NOMO-1 treated with dmso at 0.1 percent for 144 hours (cell line): ENCODE results near the gene RPS3.
"Not testable (repeated sequence)": the region's sequence is repeated elsewhere in the genome, so short reads cannot be mapped to it uniquely, and the experiment has no call there.

Experiments
- DNase-seq: peaks from one replicate; lab custom pipeline; 2025; ENCODE audit not compliant: unreplicated experiment; lab: John Stamatoyannopoulos, UW

Gene RPS3

GRCh38 chr11:75413146-75413545, 13.8 kb downstream of the RPS3 start:
- DNase-seq = not testable (repeated sequence)

GRCh38 chr11:75413864-75414263, 14.5 kb downstream of the RPS3 start:
- DNase-seq = no peak

- DNase-seq = no peak
Observed at GRCh38 chr11:75420224-75421034, 21.1 kb downstream of the RPS3 start.

GRCh38 chr11:75421035-75421602, 21.8 kb downstream of the RPS3 start:
- DNase-seq = no peak

- DNase-seq = no peak
Observed at GRCh38 chr11:75421902-75422247, 22.6 kb downstream of the RPS3 start.

- no peak for DNase-seq
Observed at GRCh38 chr11:75422248-75423231, 23.2 kb downstream of the RPS3 start.

- no peak for DNase-seq
Observed at GRCh38 chr11:75423721-75424120, 24.4 kb downstream of the RPS3 start.

GRCh38 chr11:75424396-75424795, 25.1 kb downstream of the RPS3 start:
- no peak for DNase-seq

GRCh38 chr11:75425422-75425821, 26.1 kb downstream of the RPS3 start:
- DNase-seq = no peak

GRCh38 chr11:75426720-75427086, 27.4 kb downstream of the RPS3 start:
- no peak for DNase-seq

- no peak for DNase-seq
Observed at GRCh38 chr11:75427181-75427580, 27.9 kb downstream of the RPS3 start.

- peak; percentile 49 for DNase-seq
Observed at GRCh38 chr11:75428281-75428724, 29.0 kb downstream of the RPS3 start.

GRCh38 chr11:75428989-75429640, 29.8 kb downstream of the RPS3 start:
- DNase-seq = no peak

GRCh38 chr11:75429641-75429901, 30.3 kb downstream of the RPS3 start:
- no peak for DNase-seq

- DNase-seq = peak; percentile 82
Observed at GRCh38 chr11:75429902-75430713, 30.8 kb downstream of the RPS3 start.

GRCh38 chr11:75430714-75431532, 31.6 kb downstream of the RPS3 start:
- no peak for DNase-seq

GRCh38 chr11:75431533-75432525, 32.5 kb downstream of the RPS3 start:
- no peak for DNase-seq

GRCh38 chr11:75432911-75433321, 33.6 kb downstream of the RPS3 start, which contains the start of gene KLHL35:
KLHL35 (minus strand) TSS chr11:75433203; CDS start chr11:75430629, 2,574 bp downstream.
- DNase-seq = no peak
